NCI-H2227 (cell line): Measurements from ENCODE around the gene CRTC1.

Experiments used
- DNase-seq: peaks from one replicate; lab custom pipeline; 2025; ENCODE audit not compliant: unreplicated experiment; lab: John Stamatoyannopoulos, UW

CRTC1 gene

DNA sequence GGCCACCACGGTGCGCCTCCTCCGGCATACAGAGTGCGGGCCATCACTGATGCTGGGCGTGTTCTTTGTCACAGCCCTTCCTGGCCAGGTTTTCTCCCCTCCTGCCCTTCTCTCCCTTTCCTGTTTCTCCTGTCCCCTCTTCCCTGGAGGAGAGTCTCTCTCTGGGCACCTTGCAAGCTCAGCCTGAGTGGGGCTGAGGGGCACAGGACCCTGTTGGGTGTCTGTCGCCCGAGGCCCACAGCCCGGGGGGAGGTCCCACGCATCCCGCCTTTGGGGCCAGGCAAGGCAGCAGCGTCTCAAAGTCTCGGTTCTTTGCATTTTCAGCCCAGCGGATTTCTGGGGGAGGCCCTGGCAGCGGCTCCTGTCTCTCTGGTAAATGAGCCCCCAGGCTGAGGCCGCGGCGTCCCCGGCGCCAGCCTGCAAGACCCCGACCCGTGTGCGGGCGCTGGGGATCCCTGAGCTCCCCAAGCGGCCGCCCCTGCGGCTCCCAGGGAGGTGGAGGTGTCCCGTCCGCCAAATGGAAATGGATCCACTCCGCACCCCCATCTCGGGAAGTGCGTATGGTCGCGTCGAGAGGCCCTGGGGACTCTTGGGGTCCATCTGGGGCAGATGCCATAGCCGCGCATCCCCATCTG lies 60.4 kb downstream of the CRTC1 start:
- no peak for DNase-seq

DNA sequence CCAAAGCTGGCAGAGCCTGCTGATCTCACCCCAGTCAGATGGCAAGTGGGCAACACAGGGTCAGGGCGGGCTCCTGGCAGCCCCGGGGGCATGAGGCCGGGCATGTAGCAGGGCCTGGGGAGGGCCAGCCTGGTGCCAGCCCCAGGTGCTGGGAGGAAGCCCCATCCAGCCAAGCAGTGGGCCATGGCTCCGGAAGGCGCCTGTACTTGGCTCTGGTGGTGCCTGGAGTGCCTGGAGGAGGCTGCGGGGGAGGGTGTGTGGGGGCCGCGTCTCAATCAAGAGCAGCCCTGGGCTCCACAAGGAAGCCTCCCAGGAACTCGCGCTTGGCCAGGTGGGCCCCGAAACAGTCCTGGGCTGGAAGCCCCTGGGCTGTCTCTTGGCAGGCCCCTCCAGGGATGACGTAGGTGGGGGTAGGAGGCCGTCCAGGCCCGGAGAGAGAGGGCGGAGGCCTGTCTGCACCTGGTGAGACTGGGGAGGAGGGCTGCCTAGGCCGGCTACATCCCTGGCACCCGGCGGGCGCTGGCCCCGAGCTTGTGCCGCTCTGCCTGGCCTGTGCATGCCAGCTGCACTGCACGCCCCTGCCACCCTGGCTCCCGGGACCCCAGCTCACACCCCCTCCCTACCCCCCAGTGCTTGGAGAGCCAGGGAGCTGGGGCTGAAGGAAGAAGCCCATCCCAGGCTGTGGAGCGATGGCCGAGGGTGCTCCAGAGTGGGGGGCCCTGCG lies 61.7 kb downstream of the CRTC1 start:
- no peak for DNase-seq

GRCh38 chr19:18745931-18746330 lies 62.5 kb downstream of the CRTC1 start:
- no peak for DNase-seq

GRCh38 chr19:18746401-18747325 lies 63.2 kb downstream of the CRTC1 start:
- DNase-seq: no peak

- no peak for DNase-seq
These were observed 66.1 kb downstream of the CRTC1 start for GRCh38 chr19:18749362-18750231.

DNA sequence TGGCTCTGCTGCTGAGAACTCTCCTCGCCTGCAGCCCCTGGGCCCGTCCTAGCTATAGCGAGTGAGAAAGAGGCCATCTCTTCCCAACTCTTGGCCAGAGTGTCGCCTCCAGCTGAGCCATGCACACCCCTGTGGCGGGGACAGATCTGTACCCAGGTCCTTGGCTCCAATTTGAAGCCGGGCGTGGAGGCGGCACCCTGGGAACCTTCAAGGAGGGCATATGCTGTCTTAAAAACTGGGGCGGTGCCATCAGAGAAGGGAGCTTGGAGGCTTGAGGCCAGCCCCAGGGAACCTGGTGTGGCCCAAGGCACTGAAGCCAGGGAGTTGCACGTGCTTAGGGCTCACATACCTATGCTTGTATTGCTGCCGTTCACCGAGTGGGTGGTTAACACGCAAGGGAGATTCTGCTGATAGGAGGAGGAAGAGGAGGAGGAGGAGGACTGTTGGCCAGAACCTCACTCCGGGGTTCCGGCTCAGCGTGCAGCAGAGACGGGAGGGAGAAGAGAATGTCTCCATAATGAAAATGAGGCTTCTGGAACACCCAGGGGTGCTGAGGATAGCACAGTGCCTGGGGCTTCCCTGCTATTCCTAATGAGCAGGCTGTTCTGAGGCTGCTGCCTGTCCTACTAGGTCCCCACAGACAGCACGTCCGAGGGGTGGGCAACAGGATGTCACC lies 67.0 kb downstream of the CRTC1 start:
- no peak for DNase-seq

GRCh38 chr19:18751571-18751970 lies 68.1 kb downstream of the CRTC1 start:
- no peak for DNase-seq

DNA sequence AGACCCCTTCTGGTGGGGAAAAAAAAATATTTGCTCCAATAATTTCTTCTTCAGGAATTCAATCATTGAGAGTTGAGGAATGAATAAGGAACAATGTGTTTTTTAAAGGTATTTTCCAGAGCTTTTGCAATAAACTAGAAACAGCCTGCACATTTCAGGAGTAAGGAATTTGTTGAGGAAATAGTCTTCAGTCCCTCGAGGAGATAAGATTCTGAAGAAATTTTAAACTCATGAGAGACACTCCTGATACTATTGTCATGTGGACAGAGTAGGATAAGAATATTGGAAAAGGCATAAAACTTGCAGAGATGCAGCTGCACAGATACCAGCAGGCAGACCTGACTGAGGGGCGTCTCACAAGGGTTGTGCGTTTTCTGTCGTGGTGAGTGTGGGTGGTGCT lies 71.0 kb downstream of the CRTC1 start:
- no peak for DNase-seq

GRCh38 chr19:18756896-18757295 lies 73.4 kb downstream of the CRTC1 start:
- peak; percentile 6 for DNase-seq

GRCh38 chr19:18759304-18759994 lies 76.0 kb downstream of the CRTC1 start:
- DNase-seq: no peak

DNA sequence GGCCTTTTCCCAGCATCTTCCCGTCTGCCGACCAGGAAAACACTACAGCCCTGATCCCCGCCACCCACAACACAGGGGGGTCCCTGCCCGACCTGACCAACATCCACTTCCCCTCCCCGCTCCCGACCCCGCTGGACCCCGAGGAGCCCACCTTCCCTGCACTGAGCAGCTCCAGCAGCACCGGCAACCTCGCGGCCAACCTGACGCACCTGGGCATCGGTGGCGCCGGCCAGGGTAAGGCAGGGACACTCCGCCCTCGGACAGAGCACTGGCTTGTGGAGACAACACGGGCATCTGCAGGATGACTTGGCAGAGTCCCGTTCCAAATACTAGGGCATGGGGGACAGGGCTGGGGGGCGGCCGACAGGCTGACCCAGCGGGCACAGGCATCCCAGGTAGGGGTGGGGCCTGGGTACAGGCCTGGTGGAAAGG lies 76.5 kb downstream of the CRTC1 start:
- no peak for DNase-seq

DNA sequence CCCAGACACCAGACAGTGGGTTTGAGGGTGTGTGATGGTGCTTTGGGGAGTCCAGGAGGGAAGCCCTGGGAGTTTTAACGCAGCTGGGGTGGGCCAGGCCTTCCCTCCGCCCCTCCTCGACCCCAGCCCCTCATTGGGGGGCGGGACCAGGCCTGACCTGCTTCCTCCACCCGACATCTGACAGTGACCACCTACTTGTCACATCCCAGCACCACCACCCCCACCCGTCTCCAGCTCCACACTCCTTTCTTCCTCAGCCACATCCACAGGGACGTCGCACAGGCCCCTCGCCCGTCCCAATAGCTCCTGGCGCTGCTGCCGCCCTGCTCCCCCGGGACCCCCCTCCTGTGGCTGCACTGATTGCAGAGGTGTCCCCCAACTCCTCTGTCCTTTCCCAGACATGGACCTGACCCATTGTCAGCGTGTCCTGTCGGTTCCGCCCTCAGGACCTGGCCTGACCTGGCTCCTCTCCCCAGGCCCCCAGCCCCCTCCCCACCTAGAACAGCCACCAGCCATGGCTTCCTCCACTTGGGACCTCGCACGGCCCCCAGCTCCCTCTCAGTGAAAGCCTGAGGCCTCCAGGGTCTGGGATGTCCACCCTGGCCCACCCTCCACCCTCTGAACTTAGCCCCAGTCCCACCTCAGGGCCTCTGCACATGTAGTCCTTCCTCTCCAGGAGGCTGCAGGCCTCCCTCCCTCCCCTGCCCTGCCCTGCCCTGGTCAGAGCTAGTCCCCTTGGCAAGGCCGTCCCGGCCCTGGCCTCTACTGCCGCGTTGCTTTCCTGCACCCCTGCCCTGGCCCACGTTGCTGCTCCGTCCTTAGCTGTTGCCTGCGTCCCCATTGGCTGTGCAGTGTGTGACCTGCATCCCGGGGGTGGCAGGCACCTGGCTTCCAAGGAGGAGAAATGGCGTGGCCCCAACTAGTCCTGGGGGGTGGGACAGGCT lies 77.2 kb downstream of the CRTC1 start:
- no peak for DNase-seq

- no peak for DNase-seq
These were observed 78.1 kb downstream of the CRTC1 start for GRCh38 chr19:18761531-18762110.

- DNase-seq: peak; percentile 31
These were observed 78.9 kb downstream of the CRTC1 start for GRCh38 chr19:18762125-18763023.

- DNase-seq: no peak
These were observed 80.5 kb downstream of the CRTC1 start for GRCh38 chr19:18763674-18764590.

- no peak for DNase-seq
These were observed 81.1 kb downstream of the CRTC1 start for GRCh38 chr19:18764591-18765051.
